Stimulated activated CD4-positive, alpha-beta T cell treated with anti-CD3 and anti-CD28 coated beads, Interleukin-15, amount 100 ng/mL, for 1 hour (primary cell): Measurements from ENCODE around the gene SLC6A6.
"Not testable (repeated sequence)": the region's sequence is repeated elsewhere in the genome, so short reads cannot be mapped to it uniquely, and the experiment has no call there.

Source experiments
- DNase-seq, 2 donors: peaks; one replicate each; pipeline ENCODE4 v3.0.0-alpha.2; 2020; ENCODE audit warnings: low read depth in 1 of 2, low spot score in 1 of 2

Gene SLC6A6

DNA sequence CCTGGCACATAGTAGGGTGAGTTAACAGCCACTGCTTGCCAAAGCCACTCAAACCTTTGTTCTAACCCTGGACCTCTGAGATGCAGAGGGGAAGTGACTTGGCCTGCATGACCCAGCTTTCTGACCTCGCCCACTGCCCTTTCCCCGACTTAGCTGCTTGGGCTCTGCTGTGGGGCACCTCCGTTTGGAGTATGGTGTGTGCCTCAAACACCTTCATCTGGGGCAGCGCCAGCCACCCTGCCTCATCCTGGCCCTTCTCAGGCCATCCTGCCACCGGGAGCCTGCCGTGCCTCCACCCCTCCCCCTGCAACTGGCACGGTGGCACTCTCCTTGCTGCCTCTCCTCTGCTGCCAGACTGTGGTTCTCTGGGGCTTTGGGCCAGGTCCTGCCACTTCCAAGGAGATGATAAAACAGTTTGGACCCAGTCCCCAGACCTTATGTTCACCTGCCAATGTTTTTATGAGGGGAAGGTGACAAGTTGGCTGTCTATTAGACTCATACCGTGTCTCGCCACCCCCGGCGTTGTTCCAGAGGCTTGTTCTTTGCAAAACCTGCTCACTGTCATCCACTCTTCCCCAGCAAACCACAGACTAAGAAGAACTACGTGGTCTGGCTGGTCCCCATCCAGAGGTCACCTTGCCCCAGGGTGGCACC lies 32.2 kb downstream of the SLC6A6 start:
- no peak for DNase-seq

DNA sequence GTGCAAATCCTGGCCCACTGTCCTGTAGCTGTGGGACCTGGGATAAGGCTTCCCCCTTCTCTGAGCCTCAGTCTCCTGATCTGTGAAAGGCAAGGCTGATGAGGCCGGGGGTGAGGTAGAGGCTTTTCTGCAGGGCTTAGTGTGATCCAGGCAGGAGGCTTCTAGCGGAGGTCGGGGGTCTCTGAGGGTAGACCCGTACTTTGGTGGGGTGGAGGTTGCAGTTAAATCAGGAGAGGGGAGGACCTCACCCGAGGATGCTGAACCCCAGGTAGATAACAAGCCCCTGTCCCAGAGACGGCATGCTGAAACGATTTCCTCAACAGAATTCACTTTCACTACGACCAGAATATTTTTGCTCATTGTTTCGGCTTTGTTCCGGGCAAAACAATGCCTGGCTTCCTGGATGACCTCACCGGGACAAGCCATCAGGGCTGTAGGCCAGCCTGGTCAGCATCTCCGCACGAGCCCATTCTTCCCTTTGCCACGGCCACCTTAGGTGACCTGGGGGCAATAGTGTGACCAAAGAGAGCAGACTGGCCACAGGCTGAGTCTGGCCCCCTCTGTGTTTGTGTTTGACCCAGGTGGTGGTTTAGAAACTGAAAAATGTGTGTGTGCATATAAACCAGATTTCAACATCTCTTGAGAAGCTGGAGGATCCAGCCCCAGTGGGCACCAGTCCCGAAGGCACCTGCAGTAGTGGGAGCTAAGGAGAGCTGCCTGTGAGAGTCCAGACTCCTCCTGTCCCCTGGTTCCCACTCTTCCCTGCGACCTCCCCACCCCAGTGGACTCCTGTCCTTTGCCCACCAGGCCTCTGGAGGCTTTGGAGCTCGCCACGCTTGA lies 33.0 kb downstream of the SLC6A6 start:
- no peak for DNase-seq

DNA sequence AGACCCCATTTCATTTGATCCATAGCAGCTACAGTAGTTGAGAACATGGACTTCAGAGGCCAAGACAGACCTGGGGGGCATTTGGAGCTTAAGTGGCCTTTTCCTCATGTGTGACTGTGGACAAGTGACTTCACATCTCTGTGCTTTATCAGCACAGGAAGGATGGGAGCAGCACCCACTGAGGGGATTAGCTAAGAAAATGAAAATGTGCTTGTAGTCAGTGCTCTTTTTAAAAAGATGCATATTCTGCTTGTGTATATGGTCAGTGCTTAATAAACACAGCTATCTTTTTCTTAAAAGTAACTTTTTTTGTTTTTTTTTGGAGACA lies 34.5 kb downstream of the SLC6A6 start:
- DNase-seq: no peak

DNA sequence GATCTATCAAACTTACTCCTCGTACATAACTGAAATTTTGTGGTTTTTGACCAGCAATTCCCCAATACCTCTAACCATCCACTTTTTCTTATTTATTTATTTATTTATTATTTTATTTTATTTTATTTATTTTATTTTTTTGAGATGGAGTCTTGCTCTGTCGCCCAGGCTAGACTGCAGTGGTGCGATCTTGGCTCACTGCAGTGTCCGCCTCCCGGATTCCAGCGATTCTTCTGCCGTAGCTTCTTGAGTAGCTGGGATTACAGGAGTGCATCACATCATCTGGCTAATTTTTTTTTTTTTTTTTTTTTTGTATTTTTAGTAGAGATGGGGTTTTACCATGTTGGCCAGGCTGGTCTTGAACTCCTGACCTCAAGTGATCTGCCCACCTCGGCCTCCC lies 35.3 kb downstream of the SLC6A6 start:
- not testable (repeated sequence) for DNase-seq

DNA sequence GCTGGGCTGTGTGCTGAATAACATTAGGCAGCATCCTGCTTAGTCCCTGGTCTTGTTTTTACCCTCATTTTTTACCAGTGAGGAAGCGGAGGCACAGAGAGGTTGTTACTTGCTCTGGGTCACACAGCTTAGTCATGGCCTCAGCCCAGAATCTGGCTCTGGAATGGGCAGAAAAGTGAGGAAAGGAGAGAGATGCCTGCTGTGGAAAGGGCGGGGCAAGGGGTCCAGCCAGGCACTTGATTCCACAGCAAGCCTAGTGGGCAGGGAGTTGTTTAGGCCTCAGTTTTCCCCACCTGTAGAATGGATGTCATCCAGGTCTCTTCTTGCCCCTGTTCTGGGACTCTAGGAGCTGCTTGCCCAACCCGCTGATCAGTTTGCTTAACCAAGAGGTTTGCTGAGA lies 35.9 kb downstream of the SLC6A6 start:
- DNase-seq: no peak

DNA sequence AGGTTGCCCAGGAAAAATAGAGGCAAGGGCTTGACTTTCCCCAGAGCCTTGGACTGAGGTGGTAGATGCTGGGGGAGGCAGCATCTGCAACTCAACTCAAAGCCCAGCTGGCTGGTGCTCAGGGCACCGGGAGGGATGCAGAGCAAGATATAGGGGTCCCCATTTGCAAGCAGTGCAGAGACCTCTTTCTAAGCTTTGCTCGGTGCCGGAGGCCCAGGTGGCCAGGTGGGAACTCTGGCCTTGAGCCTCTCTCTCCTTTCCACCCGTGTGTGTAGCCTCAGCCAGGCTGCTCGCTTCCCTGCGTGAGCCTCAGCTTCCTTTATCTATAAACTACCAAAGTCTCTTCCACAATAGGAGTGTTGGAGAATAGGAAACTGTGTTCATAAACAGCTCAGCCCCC lies 36.5 kb downstream of the SLC6A6 start:
- no peak for DNase-seq

DNA sequence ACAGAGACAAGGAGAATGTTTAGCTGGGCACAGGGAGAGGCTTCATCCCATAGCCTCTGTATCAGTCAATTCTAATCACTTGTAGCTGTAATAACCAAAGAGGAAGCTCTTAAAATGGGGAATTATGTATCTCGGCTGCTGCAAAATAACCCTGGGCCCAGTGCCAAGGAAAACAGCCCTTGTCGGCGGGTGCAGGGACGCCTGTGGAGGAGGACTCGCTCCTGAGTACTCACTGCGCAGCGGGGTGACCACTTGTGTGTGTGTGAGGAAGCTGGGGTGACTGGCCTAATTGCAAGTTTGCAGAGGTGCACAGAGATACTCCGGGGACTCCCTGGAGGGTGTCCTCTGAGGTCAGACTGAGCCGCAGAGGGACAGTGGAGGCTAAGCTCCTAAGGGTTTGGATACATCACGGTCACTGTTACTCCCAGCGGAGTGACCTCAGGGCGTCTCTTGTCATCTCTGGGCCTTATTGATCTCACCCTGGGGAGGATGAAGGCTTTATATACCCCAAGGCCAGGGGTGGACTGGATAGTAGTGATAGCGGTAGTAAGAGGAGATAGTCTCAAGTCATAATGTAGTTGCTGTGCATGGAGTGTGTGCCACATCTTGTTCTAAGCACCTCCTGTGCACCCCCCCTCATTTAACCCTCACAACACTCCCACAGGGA lies 37.2 kb downstream of the SLC6A6 start:
- DNase-seq: no peak

DNA sequence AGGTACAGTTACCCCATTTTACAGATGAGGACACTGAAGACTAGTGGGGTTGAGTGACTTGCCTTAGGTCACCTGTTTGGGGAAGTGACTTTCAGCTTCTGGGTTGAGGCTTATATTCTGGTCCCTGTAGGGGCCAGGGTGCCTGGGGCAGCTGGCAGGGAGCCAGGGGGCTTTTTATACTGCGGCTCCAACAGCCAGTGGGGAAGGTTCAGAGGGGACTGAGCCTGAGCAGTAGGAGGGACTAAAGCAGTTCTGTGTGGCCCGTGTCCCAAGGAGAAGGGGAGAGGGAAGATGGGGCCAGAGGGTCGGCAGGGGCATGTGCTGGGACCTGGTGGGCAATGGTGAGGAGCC lies 37.7 kb downstream of the SLC6A6 start:
- DNase-seq: no peak

DNA sequence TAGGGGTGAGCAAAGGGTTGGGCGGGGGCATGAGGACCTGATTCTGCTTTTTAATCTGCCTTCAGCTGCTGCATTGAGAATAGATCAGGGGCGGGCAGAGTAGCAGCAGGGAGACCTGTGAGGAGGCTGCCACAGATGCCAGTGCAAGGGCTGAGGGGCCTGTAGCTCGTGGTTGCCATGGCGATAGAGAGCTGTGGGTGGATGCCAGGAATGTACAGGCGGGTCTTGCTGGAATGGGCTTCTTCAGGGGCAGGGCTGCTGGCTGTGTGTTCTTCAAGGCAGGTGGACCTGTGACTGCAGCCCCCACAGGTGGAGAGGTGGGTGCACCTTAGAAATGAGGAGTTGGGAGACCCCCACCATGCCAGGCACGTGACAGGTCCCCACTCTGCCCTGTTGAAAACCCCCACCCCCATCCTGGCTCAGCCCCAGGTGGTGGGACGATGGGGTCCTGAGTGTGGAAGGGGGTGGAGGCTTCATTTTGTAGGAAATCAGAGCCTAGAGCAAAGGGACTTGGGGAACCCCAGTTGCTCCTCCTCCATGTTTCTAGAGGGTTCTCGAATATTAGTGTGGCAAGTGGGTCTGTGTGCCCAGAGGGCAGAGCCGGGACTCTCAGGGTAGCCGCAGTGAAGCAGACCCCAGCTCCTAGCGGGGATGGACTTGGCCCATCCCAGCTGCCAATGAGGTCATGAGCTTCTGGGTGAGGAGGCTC lies 38.3 kb downstream of the SLC6A6 start:
- DNase-seq: no peak

DNA sequence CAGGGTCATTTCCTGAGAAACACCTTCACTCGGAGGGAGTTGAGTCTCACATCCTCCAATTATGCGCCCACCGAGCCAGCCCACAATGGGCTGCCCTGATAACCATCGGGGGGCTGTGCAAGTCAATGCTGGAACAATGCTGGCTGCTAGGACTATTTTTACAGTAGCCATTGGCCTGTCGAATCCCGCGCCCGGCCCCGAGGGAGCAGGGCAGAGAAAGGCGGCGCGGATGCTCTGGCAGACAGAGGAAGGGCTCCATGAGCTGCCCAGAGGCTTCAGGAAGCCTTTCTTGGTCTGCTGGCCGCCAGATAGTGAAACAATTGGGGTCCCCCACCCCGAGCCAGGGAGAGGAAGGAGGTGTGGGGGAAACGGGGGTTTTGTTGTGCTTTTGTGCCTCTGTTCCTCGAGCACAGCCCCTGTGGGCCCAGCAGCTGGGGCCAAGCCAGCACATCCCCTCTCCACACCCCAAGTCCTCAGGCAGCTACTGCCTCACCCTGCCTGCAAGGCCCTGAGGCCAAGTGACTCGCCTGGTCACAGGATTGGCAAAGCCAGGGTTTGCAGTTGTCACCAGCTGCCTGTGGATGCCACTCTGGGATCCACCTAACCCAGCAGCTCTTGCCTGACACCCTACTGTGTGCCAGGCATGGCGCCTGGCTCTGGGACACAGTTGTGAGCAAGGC lies 39.0 kb downstream of the SLC6A6 start:
- no peak for DNase-seq

DNA sequence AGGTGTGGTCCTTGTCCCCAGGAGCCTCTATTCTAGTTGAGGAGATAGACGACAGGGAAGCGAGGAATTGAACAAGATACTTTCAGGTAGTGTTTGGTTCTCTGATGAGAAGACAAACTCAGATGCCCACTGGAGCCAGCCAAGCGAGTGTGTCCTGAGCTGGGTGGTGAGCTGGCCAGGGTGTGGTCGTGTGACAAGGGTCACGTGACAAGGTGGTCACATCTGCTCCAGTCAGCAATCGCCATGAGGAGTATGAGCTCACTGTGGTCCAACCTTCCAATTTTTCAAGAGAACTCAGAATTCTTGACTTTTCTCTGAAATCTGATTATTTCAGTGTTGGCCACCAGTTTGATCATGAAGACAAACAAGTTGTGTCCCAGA lies 39.5 kb downstream of the SLC6A6 start:
- no peak for DNase-seq

DNA sequence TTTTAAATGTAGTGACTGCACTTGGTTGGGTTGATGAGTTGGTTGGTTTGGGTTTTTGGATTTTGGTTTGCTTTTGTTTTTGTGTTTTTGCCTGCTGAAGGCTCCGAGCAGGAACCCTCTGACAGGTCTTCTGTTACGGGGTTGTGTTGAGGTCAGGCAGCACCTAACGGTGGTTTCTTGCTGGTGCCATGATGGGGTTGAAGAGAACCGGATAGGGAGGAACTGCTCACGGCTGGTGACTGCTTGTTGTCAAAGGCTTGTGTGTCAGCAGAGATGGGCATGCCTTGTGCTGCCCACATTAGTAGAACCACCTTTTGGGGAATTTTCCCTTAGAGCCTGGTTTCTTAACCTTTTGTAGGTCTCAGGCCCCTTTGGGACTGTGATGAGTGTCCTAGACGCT lies 42.0 kb downstream of the SLC6A6 start:
- no peak for DNase-seq

DNA sequence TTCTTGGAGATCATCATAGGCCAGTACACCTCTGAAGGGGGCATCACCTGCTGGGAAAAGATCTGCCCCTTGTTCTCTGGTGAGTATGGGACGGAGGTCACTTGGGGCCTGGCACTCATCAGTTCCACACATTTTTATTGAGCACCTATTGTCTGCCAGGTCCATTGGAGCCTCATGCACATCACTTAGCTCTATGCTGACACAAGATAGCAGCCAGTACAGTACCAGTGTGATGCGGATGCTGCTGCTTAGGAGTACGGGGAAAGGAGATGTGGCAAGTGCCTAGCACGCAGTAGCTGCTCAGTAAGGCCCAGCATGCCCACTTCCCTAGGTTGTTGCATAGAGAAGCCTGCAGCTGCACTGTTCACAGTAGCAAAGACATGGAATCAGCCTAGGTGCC lies 43.4 kb downstream of the SLC6A6 start:
- no peak for DNase-seq

DNA sequence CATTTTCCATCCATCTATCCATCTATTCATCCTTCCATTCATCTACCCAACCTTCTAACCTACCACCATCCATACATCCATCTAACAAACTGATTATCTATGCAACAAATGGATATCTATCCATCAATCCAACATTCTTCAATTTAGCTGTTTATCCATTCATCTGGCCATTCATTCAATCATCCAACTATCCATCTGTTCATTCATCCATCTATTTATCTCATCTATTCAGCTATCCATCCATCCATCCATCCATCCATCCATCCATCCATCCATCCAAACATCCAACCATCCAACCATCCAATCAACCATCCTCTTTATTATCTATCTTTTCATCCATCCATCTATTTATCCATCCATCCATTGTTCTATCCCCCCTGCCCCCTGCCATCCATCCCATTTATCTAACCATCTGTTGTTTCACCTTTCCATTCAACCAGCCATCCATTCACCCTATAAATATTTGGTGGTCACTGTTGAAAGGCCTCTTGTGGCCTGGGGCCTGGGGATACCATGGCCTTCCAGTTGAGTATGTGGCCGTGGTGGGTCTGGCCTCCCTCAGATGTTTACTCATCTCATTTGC lies 44.7 kb downstream of the SLC6A6 start:
- DNase-seq: no peak

DNA sequence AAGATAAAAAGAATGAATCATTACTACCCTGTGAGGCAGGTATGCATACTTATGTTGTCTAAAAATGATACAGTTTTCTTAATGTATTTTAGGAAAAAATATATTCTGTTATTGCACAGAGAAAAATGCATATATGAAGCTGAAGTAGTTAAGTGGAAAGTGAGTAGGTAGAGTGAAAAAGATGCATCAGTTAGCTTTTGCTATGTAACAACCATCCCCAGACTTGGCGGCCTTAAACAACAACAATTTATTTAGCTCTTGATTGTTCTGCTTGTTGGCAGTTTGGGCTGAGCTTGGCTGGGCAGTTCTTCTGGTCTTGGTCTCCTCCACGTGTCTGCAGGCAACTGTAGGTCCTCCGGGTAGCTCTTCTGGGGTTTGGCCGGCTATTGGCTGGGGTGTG lies 45.7 kb downstream of the SLC6A6 start:
- DNase-seq: no peak

DNA sequence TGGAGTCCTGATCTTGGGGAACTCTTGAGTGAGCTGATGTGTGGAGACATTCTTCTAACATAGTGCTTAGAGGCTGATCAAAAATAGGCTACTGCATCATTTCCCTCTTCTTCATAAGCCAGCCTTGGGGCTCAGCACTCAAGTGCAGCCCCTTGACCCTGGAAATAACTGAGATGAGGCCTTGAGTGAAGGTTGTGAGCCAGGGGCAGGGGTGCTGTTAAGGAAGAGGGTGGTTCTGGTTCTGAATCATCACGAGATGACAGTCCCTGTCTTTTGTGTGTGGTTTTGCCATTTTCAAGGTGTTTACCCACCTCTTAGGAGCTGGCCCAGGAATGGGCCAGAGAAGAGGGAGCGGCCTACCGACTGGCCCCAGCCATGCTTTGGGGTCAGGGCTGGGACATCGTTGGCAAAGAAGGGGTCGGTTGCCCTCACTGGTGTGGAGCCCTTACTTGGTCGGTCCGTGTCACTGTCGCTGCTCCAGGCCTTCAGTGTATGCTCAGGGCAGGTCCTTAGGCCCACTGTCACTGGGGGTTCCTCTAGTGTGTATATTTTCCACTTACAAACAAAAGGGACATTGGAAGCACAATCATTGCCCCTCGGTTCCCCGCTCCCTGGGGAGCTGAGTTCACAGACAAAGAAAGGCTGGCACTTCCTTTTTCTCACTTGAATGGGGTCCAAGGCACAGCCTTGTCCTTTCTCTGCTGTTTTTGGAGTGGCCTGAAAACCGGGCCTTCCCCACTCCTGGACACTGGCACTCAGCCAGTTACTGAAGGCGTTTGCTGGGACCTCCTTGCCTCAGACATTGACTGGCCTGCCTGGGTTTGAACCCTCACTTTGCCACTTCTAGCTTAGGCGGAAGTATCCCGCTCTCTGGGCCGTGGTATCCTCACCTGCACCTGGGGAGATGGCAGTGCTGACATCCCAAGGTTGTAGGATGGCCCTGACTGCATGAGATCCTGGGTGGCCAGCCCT lies 46.6 kb downstream of the SLC6A6 start:
- DNase-seq: no peak

DNA sequence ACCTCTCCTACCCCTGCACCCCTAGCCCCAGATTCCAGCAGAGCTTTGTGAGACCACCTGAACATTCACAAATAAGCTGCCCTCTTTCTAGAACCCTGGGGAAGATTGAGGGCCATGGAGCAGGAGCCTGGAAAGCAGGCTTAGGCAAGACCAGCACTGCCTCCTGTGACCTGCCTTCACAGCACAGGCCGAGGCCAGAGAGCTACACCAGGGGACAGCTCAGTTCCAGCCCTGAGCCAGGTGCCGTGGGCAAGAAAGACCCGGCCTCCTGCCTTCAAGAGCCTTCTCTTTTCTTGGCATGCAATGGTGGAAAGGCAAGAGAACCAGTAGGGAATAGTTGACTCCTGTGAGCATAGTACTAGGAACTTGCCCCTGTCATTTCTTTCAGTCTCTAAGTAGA lies 48.1 kb downstream of the SLC6A6 start:
- DNase-seq: no peak

DNA sequence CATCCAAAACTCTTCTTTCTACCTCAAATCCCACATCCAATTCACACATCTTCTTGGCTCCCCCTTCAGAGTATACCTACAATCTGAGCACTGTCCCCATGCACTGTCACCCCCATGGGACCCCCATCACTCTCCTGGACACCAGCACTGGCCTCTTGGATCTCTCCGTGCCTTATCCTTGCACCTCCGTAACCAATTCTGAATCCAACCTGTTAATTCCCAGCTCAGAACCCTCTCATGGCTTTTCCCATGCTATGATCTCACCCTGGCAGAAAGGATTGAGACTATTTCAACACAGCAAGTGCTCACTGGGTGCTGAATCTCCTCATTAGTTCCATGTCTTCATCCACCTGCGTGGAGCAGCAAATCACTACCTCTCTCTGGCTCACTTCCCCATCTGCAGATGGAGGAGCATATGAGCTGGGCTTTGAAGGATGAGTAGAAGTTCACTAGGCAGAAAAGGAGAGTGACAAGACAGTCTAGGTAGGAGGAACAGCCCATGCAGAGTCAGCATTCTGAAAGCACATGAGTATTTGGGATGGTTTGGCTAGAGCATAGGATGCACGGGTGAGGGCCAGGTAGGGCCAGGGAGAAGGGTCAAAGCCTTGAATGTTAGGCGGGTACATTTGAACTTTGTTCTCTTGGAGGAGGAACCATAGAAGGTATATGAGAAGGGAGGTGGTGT lies 48.7 kb downstream of the SLC6A6 start:
- DNase-seq: no peak
